Measurements from ENCODE around the gene ASTN2. TPM values are rescaled to one million over a fixed set of nuclear protein-coding genes. Genes with fewer than 3 reads are reported as not detected.

The ASTN2 gene
- total and polyA plus RNA-seq, 9 of the 15 experiments (the other 6 are each of a cell fraction or from before 2014, with no cell fraction given): 0.56 to 3.5 (median 1.9) TPM

DNA sequence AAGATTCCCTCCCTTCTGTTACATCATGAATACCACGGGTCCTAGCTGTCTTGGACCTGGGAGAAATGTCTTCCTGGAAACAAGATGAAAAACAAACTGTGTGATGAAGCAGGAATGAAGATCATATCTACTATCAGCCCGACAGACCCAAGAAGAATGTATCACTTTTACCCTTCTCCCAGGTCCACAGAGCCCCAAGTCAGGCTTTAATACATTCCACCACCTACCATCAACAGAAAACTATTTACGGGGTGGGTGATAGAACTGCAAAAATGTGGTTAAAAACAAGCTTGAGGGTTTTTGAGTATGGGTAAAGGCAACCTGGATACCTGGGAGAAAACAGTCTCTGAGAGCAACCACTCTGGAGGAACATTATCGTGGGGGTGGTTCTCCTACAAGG lies 400.8 kb downstream of the ASTN2 start:
- in situ Hi-C loops (cut with MboI) (no loop called here), intact Hi-C loops (cut with micrococcal nuclease) (no loop called here)
- Histone ChIP-seq H3K27ac (ENCODE audit: extremely low read depth, low read depth, low read length) (no peak overlapping the region), H4K20me1 (replicated peaks; ENCODE audit: control insufficient read depth, insufficient read depth, low read length) (no peaks in the 10 kb centered on the region), H3K79me2 (ENCODE audit: control insufficient read depth, insufficient read depth, low read length) (no peaks in the 10 kb centered on the region), H3K4me1 (replicated peaks in 1 of 2; ENCODE audit: control insufficient read depth in 2 of 2, insufficient read depth in 2 of 2, low read length in 2 of 2) (no peaks in the 10 kb centered on the region), H3K9me1 (ENCODE audit: control insufficient read depth, insufficient read depth, low read length) (no peaks in the 10 kb centered on the region), H2AFZ (ENCODE audit: low read depth, low read length) (no peak overlapping the region), H3K36me3 (ENCODE audit: control insufficient read depth, insufficient read depth, low read length) (no peaks in the 10 kb centered on the region), H3K4me3 (no peak overlapping the region), H3K27me3 (ENCODE audit: control insufficient read depth in 2 of 2, insufficient read depth in 2 of 2, low read length in 2 of 2) (no peaks in the 10 kb centered on the region), H3K4me2 (ENCODE audit: insufficient read depth, low read length) (no peak overlapping the region), H3K9me3 (replicated peaks; ENCODE audit: control insufficient read depth, insufficient read depth, low read depth, low read length) (no peaks in the 10 kb centered on the region), H3K9ac (ENCODE audit: insufficient read depth in 1 of 2, low read depth in 2 of 2, low read length in 2 of 2) (no peak overlapping the region)
- BruUV-seq (replicated peaks): no TSS peak
- ChIA-PET CTCF (ENCODE audit: low intra/inter-chr PET ratio) (no interaction called here), POLR2A (no interaction called here)
- DNase-seq (ENCODE audit: extremely low read depth in 1 of 4, low spot score in 3 of 4) (no peak), ATAC-seq (no peak), FAIRE-seq (no peak)
- WGBS (ENCODE audit: insufficient coverage, low coverage, missing lambda C conversion rate): 0% methylated on average over 4 of the region's 4 CpGs
- no peak for TF ChIP-seq SMAD4 (CRISPR knock-in tag; conservative IDR thresholded peaks at IDR 0.05)
- no peak for TF ChIP-seq SNAPC5 (CRISPR knock-in tag; IDR thresholded peaks at IDR 0.05)
- TF ChIP-seq, protein P1, sequence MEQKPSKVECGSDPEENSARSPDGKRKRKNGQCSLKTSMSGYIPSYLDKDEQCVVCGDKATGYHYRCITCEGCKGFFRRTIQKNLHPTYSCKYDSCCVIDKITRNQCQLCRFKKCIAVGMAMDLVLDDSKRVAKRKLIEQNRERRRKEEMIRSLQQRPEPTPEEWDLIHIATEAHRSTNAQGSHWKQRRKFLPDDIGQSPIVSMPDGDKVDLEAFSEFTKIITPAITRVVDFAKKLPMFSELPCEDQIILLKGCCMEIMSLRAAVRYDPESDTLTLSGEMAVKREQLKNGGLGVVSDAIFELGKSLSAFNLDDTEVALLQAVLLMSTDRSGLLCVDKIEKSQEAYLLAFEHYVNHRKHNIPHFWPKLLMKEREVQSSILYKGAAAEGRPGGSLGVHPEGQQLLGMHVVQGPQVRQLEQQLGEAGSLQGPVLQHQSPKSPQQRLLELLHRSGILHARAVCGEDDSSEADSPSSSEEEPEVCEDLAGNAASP (IDR thresholded peaks at IDR 0.05): no peak
- TF ChIP-seq, protein P2, sequence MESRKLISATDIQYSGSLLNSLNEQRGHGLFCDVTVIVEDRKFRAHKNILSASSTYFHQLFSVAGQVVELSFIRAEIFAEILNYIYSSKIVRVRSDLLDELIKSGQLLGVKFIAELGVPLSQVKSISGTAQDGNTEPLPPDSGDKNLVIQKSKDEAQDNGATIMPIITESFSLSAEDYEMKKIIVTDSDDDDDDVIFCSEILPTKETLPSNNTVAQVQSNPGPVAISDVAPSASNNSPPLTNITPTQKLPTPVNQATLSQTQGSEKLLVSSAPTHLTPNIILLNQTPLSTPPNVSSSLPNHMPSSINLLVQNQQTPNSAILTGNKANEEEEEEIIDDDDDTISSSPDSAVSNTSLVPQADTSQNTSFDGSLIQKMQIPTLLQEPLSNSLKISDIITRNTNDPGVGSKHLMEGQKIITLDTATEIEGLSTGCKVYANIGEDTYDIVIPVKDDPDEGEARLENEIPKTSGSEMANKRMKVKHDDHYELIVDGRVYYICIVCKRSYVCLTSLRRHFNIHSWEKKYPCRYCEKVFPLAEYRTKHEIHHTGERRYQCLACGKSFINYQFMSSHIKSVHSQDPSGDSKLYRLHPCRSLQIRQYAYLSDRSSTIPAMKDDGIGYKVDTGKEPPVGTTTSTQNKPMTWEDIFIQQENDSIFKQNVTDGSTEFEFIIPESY (CRISPR knock-in tag; IDR thresholded peaks at IDR 0.05): no peak
- TF ChIP-seq, protein P3, sequence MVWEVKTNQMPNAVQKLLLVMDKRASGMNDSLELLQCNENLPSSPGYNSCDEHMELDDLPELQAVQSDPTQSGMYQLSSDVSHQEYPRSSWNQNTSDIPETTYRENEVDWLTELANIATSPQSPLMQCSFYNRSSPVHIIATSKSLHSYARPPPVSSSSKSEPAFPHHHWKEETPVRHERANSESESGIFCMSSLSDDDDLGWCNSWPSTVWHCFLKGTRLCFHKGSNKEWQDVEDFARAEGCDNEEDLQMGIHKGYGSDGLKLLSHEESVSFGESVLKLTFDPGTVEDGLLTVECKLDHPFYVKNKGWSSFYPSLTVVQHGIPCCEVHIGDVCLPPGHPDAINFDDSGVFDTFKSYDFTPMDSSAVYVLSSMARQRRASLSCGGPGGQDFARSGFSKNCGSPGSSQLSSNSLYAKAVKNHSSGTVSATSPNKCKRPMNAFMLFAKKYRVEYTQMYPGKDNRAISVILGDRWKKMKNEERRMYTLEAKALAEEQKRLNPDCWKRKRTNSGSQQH (CRISPR knock-in tag; IDR thresholded peaks at IDR 0.05): no peak
- no peak for TF ChIP-seq DLX4 (CRISPR knock-in tag; IDR thresholded peaks at IDR 0.05)
- no peak for TF ChIP-seq POLR3G (IDR thresholded peaks at IDR 0.05; ENCODE audit: extremely low read depth, insufficient read length, insufficient replicate concordance)
- TF ChIP-seq SETDB1 (IDR thresholded peaks at IDR 0.05; ENCODE audit: low read length): no peak
- no peak for TF ChIP-seq CHCHD3 (CRISPR knock-in tag; IDR thresholded peaks at IDR 0.05)
- TF ChIP-seq AFF4 (CRISPR knock-in tag; IDR thresholded peaks at IDR 0.05): no peak

Measured in K562 (cell line).